A549 (cell line): Measurements from ENCODE around the gene TAL1. TPM values are rescaled to one million over a fixed set of nuclear protein-coding genes. Genes with fewer than 3 reads are reported as not detected.

ENCODE experiments used
- ATAC-seq, 2 experiments: fragments of 200-7000 bp in 1 of 2; fragments of >200 bp in 1 of 2; cut with Nextera tagmentation in 1 of 2; cut with Tn5 transposase in 1 of 2; 3 replicates each; pipeline versions ENCODE4 v1.8.0 to v1.9.1; 2018 to 2020; ENCODE audit warnings: mild to moderate bottlenecking in 1 of 2, moderate library complexity in 1 of 2
- CTCF ChIA-PET: fragments of 300-600 bp; sonication (Branson Sonifier 250); formaldehyde crosslinking; extraction: SDS; loops from one replicate; lab custom pipeline; 2021; ENCODE audit warnings: antibody characterized with exemption, inconsistent platforms; lab: Yijun Ruan, JAX
- POLR2A ChIA-PET: fragments of 350-600 bp; formaldehyde crosslinking; extraction: SDS; loops from one replicate; lab custom pipeline; 2021; ENCODE audit warnings: antibody characterized with exemption, inconsistent platforms; lab: Yijun Ruan, JAX
- DNase-seq, 2 experiments: peaks; one replicate each; pipeline versions ENCODE4 v3.0.0 to v3.0.0-alpha.2; 2011 to 2016; ENCODE audit warnings: low read depth in 1 of 2, low spot score in 1 of 2
- FAIRE-seq: peaks from 2 replicates; lab custom pipeline; 2011; peaks lifted over from hg19 to GRCh38; lab: Jason Lieb, UNC
- H3K27ac ChIP-seq, 2 experiments: fragments of >200 bp; sonication (Bioruptor Twin); formaldehyde crosslinking; 3 replicates each; pipeline ENCODE4 v1.5.1; 2016 to 2017
- H3K4me1 ChIP-seq: fragments of >200 bp; sonication (Bioruptor Twin); formaldehyde crosslinking; 3 replicates; pipeline ENCODE4 v1.6.1; 2016
- H3K4me2 ChIP-seq: fragments of >200 bp; sonication (Bioruptor Twin); formaldehyde crosslinking; 3 replicates; pipeline ENCODE4 v1.6.1; 2016
- H3K4me3 ChIP-seq: fragments of >200 bp; sonication (Bioruptor Twin); formaldehyde crosslinking; 3 replicates; pipeline ENCODE4 v1.5.1; 2016
- H3K9me3 ChIP-seq: fragments of >200 bp; sonication (Bioruptor Twin); formaldehyde crosslinking; 3 replicates; pipeline ENCODE4 v1.6.1; 2016
- BCL3 ChIP-seq: fragments of >200 bp; sonication (Bioruptor Twin); formaldehyde crosslinking; IDR thresholded peaks from 3 replicates; pipeline ENCODE4 v1.6.1; 2016
- CBX8 ChIP-seq: fragments of 200-600 bp; sonication (generic); IDR thresholded peaks from 2 replicates; pipeline ENCODE4 v1.6.1; 2016
- E2F6 ChIP-seq: IDR thresholded peaks from 2 replicates; pipeline ENCODE4 v1.6.1; 2012; ENCODE audit warnings: low read depth, borderline replicate concordance
- EP300 ChIP-seq, 2 experiments: fragments of >200 bp; sonication (Bioruptor Twin); formaldehyde crosslinking; IDR thresholded peaks; 2 replicates in 1 of 2; 3 replicates in 1 of 2; pipeline ENCODE4 v1.6.1; 2016 to 2017
- FOSB ChIP-seq: fragments of 250-450 bp; sonication (Bioruptor Pico); IDR thresholded peaks from 2 replicates; pipeline ENCODE4 v1.5.0; 2020; ENCODE audit warnings: mild to moderate bottlenecking, moderate library complexity
- FOSL2 ChIP-seq, 2 experiments: fragments of 450-650 bp in 1 of 2; fragments of >200 bp in 1 of 2; sonication (Bioruptor Twin) in 1 of 2; formaldehyde crosslinking; IDR thresholded peaks; 2 replicates each; pipeline versions ENCODE4 v1.5.0 to v1.6.1; 2016 to 2020; ENCODE audit warnings: mild to moderate bottlenecking in 1 of 2, moderate library complexity in 1 of 2
- HEYL ChIP-seq: fragments of 250-450 bp; sonication (Bioruptor Pico); IDR thresholded peaks from 2 replicates; pipeline ENCODE4 v1.8.0; 2021; ENCODE audit warnings: mild to moderate bottlenecking, moderate library complexity
- JUNB ChIP-seq: fragments of >200 bp; sonication (Bioruptor Twin); formaldehyde crosslinking; IDR thresholded peaks from 2 replicates; pipeline ENCODE4 v1.6.1; 2016
- KDM1A ChIP-seq: fragments of 200-600 bp; sonication (generic); IDR thresholded peaks from 2 replicates; pipeline ENCODE4 v1.6.1; 2016; ENCODE audit warnings: low read depth, mild to moderate bottlenecking
- KDM5A ChIP-seq: fragments of 200-600 bp; sonication (generic); IDR thresholded peaks from 2 replicates; pipeline ENCODE4 v1.6.1; 2016; ENCODE audit warnings: antibody characterized with exemption, mild to moderate bottlenecking
- MAFK ChIP-seq: fragments of 450-650 bp; IDR thresholded peaks from 2 replicates; pipeline ENCODE4 v1.6.1; 2014; ENCODE audit not compliant: partially characterized antibody
- MAX ChIP-seq: IDR thresholded peaks from 2 replicates; pipeline ENCODE4 v1.6.1; 2012
- NPAS2 ChIP-seq: fragments of 250-450 bp; sonication (Bioruptor Pico); IDR thresholded peaks from 2 replicates; pipeline ENCODE4 v1.8.0; 2022; ENCODE audit warnings: mild to moderate bottlenecking, moderate library complexity, borderline replicate concordance
- PHF8 ChIP-seq: fragments of 200-600 bp; sonication (generic); IDR thresholded peaks from 2 replicates; pipeline ENCODE4 v1.6.1; 2016; ENCODE audit warnings: low read depth, mild to moderate bottlenecking, antibody characterized with exemption, moderate library complexity, borderline replicate concordance
- RCOR1 ChIP-seq: fragments of 150-350 bp; IDR thresholded peaks from 2 replicates; pipeline ENCODE4 v1.6.1; 2014; ENCODE audit warnings: antibody characterized with exemption, low read length, low read depth
- RFX5 ChIP-seq: fragments of 450-650 bp; IDR thresholded peaks from 2 replicates; pipeline ENCODE4 v1.7.1; 2014; ENCODE audit warnings: antibody characterized with exemption, mild to moderate bottlenecking, moderate library complexity
- ZNF302 ChIP-seq: fragments of 250-450 bp; sonication (Bioruptor Pico); IDR thresholded peaks from 2 replicates; pipeline ENCODE4 v1.9.0; 2021; ENCODE audit warnings: inconsistent platforms, mild to moderate bottlenecking, moderate library complexity
- ZSCAN20 ChIP-seq: fragments of 250-450 bp; sonication (Bioruptor Pico); IDR thresholded peaks from 2 replicates; pipeline ENCODE4 v1.8.0; 2022; ENCODE audit warnings: mild to moderate bottlenecking, moderate library complexity
- WGBS: methylation state at CpG from one replicate; pipeline ENCODE4 v1.1.6; 2017; ENCODE audit errors: missing lambda C conversion rate; 5-methylcytosine and 5-hydroxymethylcytosine counted together
- polyA plus RNA-seq, 4 experiments: library from polyadenylated mRNA; depleted of rRNA in 3 of 4; stranded (reverse); fragments of >200 nt; fragmentation: RNase III in 1 of 4; extraction: RNeasy Plus Mini Kit Qiagen cat#74134 plus additional on column Dnase treatment in 1 of 4; gene quantifications; 2 replicates in 3 of 4; 3 replicates in 1 of 4; pipeline ENCODE4 v1.2.3, GENCODE V29; 2011 to 2017
- TF ChIP-seq, protein P1 (sequence below): fragments of 250-450 bp; sonication (Bioruptor Pico); IDR thresholded peaks from 2 replicates; pipeline ENCODE4 v1.5.0; 2021; ENCODE audit warnings: mild to moderate bottlenecking, moderate library complexity, borderline replicate concordance
- TF ChIP-seq, protein P2 (sequence below): fragments of 450-650 bp; IDR thresholded peaks from 2 replicates; pipeline ENCODE4 v1.6.1; 2014; ENCODE audit warnings: antibody characterized with exemption

Gene TAL1
- polyA plus RNA-seq, 2 of the 4 experiments (the other 2 are of a cell fraction) = not detected

DNA sequence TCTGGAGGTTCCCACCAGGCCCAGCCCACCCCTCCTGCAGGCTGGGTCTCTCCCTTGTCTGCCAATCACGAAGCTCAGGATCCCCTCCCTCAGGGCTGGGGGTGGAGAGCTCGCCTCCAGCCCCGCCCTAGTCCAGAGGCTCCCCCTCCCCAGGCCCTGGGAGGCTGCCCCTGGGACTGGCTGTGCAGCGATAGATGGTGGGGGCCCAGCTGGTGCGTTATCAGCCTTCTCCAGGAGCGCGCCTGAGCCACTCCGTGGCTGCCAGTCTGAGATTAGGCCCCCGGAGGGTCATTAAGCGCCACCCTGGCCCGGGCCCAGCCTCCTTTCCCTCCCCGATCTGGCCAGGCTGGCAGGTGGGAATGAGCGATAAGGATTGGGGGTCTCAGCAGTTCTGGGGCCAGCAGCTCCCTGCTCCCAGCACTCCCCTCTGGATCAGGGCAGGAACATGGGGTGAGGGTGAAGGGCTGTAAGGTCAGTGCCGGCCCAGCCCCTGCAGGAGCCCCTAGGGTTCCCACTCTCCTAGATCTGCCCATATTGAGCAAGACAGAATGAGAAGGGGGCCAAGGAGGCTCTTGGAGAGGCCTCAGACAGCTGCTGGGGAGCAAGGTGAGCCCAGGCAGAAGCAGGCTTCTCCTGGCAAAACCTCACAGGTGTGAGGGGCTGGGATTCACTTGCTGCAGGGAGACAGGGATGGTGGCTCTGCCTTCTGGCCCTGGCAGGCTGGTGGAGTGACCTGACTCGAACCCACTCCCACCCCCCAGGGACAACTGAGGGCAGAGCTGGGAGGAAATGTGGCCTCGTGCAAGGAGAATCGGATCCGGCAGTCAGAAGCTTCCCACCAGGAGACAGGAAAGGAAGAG lies 50.7 kb downstream of the TAL1 start:
- peak overlapping the region; percentile 57 to 90 for H3K27ac ChIP-seq
- H3K9me3 ChIP-seq = no peaks in the 10 kb centered on the region
- DNase-seq = no peak
- WGBS = 76% methylated on average over 11 of the region's 18 CpGs
- POLR2A ChIA-PET = no interaction called here
- no peak overlapping the region for H3K4me3 ChIP-seq
- peaks cover 36% of the 10 kb centered on the region for H3K4me1 ChIP-seq
- ATAC-seq = no peak
- no peak for FAIRE-seq
- H3K4me2 ChIP-seq = peak overlapping the region; percentile 50
- CTCF ChIA-PET = interaction anchor here (0.8 to 9.1 kb wide), 3 partner anchors 11 to 82 kb away, joined by 3 to 142 read pairs (median 69); partner anchors contain the start of gene PDZK1IP1
- no peak for TF ChIP-seq ZNF302 (CRISPR knock-in tag)
- no peak for TF ChIP-seq E2F6
- TF ChIP-seq HEYL = no peak
- no peak for TF ChIP-seq PHF8
- no peak for TF ChIP-seq ZSCAN20 (CRISPR knock-in tag)
- no peak for TF ChIP-seq CBX8

- Histone ChIP-seq H3K4me1 (peaks cover 36% of the 10 kb centered on the region), H3K27ac (peak overlapping the region; percentile 40 to 90; a peak in 4 of 6 replicates), H3K4me2 (peak overlapping the region; percentile 98), H3K9me3 (no peaks in the 10 kb centered on the region), H3K4me3 (no peak overlapping the region)
- TF ChIP-seq ZSCAN20 (CRISPR knock-in tag) (no peak), JUNB (no peak), NPAS2 (CRISPR knock-in tag) (no peak), RCOR1 (no peak), KDM5A (no peak), MAFK (no peak), EP300 (IDR thresholded peaks at IDR 0.05) (no peak), BCL3 (no peak), FOSB (no peak), KDM1A (no peak), MAX (no peak), FOSL2 (IDR thresholded peaks at IDR 0.05) (no peak), FOSL2 (CRISPR knock-in tag; IDR thresholded peaks at IDR 0.05) (no peak), RFX5 (no peak)
- TF ChIP-seq, protein P1, sequence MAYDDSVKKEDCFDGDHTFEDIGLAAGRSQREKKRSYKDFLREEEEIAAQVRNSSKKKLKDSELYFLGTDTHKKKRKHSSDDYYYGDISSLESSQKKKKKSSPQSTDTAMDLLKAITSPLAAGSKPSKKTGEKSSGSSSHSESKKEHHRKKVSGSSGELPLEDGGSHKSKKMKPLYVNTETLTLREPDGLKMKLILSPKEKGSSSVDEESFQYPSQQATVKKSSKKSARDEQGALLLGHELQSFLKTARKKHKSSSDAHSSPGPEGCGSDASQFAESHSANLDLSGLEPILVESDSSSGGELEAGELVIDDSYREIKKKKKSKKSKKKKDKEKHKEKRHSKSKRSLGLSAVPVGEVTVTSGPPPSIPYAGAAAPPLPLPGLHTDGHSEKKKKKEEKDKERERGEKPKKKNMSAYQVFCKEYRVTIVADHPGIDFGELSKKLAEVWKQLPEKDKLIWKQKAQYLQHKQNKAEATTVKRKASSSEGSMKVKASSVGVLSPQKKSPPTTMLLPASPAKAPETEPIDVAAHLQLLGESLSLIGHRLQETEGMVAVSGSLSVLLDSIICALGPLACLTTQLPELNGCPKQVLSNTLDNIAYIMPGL (CRISPR knock-in tag) = no peak
- TF ChIP-seq, protein P2, sequence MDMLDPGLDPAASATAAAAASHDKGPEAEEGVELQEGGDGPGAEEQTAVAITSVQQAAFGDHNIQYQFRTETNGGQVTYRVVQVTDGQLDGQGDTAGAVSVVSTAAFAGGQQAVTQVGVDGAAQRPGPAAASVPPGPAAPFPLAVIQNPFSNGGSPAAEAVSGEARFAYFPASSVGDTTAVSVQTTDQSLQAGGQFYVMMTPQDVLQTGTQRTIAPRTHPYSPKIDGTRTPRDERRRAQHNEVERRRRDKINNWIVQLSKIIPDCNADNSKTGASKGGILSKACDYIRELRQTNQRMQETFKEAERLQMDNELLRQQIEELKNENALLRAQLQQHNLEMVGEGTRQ = no peak
- no peak for FAIRE-seq
- CTCF ChIA-PET = interaction anchor here (4.2 to 9.1 kb wide), 2 partner anchors 11 to 82 kb away, joined by 69 to 142 read pairs; partner anchors contain the start of gene PDZK1IP1
- ATAC-seq = no peak
- no peak for DNase-seq
- POLR2A ChIA-PET = no interaction called here
- WGBS = 71% methylated on average over 3 of the region's 3 CpGs
Measured at GRCh38 chr1:47180603-47181094, 51.4 kb downstream of the TAL1 start.
